ENCODE measurements around the gene GALNT8.

Gene GALNT8

GRCh38 chr12:4768341-4768740 lies 48.1 kb downstream of the GALNT8 start:
- no peaks in the 10 kb centered on the region; the same call in 1 of the 2 replicates for H3K4me1 ChIP-seq (ENCODE audit: insufficient read depth, low read length)
- H3K9ac ChIP-seq (ENCODE audit: low read depth, low read length): no peak overlapping the region
- no peaks in the 10 kb centered on the region for H3K36me3 ChIP-seq (ENCODE audit: insufficient read depth, low read length)
- no peaks in the 10 kb centered on the region for H3K79me2 ChIP-seq (ENCODE audit: insufficient read depth, low read length)
- no peaks in the 10 kb centered on the region for H4K20me1 ChIP-seq (ENCODE audit: insufficient read depth, low read length)
- DNase-seq (no peak), ATAC-seq (ENCODE audit: insufficient read depth, low read depth) (no peak)
- no peak overlapping the region for H3K4me2 ChIP-seq (ENCODE audit: insufficient read depth, low read length)
- H3K4me3 ChIP-seq (ENCODE audit: low read depth in 1 of 2, low read length in 2 of 2): no peak overlapping the region
- no peak overlapping the region for H3K27ac ChIP-seq (ENCODE audit: low read length)
- H3K27me3 ChIP-seq (ENCODE audit: insufficient read depth, low read length, poor library complexity): peaks cover 23% of the 10 kb centered on the region
- TF ChIP-seq EZH2 (IDR thresholded peaks at IDR 0.05; ENCODE audit: borderline replicate concordance, low read depth, low read length, severe bottlenecking): no peak
- no peaks in the 10 kb centered on the region for H3K9me3 ChIP-seq (ENCODE audit: insufficient read depth, low read length, severe bottlenecking)
- no peak overlapping the region for H2AFZ ChIP-seq (ENCODE audit: low read depth, low read length)

DNA sequence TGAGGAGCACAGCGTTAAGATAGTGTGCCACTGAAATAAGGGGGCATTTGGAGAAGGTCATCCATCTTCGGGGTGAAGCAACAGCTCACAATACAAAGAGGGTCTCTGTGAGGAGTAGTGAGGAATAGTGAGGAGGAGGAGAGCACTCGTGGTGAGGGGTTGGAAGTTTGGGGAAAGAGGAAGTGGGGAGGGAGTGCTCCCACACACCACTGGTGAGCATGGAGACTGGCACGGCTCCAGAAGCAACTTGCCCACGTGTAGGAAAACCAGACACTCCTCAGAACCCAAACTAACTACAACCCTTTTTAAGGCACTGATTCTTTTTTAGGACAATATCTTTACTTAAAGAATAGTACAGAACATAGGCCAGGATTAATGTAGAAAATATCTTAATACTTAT lies 48.9 kb downstream of the GALNT8 start:
- H3K4me2 ChIP-seq (ENCODE audit: insufficient read depth, low read length): no peak overlapping the region
- no peaks in the 10 kb centered on the region for H4K20me1 ChIP-seq (ENCODE audit: insufficient read depth, low read length)
- ATAC-seq (ENCODE audit: insufficient read depth, low read depth) (no peak), DNase-seq (no peak)
- no peak overlapping the region for H3K4me3 ChIP-seq (ENCODE audit: low read depth in 1 of 2, low read length in 2 of 2)
- H3K27me3 ChIP-seq (ENCODE audit: insufficient read depth, low read length, poor library complexity): peaks cover 26% of the 10 kb centered on the region
- no peaks in the 10 kb centered on the region for H3K36me3 ChIP-seq (ENCODE audit: insufficient read depth, low read length)
- H3K9me3 ChIP-seq (ENCODE audit: insufficient read depth, low read length, severe bottlenecking): no peaks in the 10 kb centered on the region
- no peaks in the 10 kb centered on the region for H3K4me1 ChIP-seq (ENCODE audit: insufficient read depth, low read length)
- no peak overlapping the region for H3K9ac ChIP-seq (ENCODE audit: low read depth, low read length)
- TF ChIP-seq, protein P1, sequence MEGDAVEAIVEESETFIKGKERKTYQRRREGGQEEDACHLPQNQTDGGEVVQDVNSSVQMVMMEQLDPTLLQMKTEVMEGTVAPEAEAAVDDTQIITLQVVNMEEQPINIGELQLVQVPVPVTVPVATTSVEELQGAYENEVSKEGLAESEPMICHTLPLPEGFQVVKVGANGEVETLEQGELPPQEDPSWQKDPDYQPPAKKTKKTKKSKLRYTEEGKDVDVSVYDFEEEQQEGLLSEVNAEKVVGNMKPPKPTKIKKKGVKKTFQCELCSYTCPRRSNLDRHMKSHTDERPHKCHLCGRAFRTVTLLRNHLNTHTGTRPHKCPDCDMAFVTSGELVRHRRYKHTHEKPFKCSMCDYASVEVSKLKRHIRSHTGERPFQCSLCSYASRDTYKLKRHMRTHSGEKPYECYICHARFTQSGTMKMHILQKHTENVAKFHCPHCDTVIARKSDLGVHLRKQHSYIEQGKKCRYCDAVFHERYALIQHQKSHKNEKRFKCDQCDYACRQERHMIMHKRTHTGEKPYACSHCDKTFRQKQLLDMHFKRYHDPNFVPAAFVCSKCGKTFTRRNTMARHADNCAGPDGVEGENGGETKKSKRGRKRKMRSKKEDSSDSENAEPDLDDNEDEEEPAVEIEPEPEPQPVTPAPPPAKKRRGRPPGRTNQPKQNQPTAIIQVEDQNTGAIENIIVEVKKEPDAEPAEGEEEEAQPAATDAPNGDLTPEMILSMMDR (IDR thresholded peaks at IDR 0.05; ENCODE audit: borderline replicate concordance, extremely low read depth, low read length, poor library complexity, severe bottlenecking): no peak
- no peak overlapping the region for H2AFZ ChIP-seq (ENCODE audit: low read depth, low read length)
- H3K79me2 ChIP-seq (ENCODE audit: insufficient read depth, low read length): no peaks in the 10 kb centered on the region
- H3K27ac ChIP-seq (ENCODE audit: low read length): no peak overlapping the region

DNA sequence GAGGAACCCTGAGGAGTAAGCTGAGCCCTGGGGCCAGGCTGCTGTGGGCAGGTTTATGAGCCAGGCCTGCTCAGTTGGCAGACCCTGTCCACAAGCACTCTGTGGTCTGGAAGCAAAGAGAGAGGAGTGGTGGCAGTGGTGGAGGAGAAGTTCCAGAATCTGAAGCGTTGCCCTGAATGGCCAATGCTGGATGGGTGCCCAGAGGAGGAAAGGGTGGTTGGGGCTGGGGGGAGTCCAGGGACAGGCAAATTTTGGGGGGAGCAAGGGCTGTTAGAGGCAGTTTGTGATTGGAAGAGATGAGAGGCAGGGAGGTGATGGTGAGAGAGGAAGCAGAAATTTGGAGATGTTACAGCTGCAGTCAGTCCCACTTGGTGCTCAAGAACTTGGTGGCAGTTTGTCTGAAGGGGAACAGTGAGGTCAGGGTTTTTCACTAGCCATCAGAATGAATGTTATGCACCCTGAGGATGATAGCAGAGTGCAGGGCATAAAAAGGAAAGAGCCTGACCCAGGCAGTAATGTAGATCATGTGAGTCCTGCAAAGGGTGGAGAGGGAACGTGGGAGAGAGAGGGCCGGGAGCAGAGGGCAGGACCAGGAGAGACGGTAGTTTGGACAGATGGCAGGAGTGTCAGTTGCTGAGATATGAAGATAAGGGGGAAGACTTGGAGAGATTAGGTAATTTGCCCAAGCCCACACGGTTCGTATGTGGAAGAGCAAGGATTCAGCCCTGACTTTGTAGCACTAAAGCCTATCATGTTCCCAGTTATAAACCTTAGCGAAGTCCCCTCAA lies 51.2 kb downstream of the GALNT8 start:
- H3K27ac ChIP-seq (ENCODE audit: low read length): no peak overlapping the region
- H3K4me2 ChIP-seq (ENCODE audit: insufficient read depth, low read length): no peak overlapping the region
- no peaks in the 10 kb centered on the region for H3K79me2 ChIP-seq (ENCODE audit: insufficient read depth, low read length)
- H3K27me3 ChIP-seq (ENCODE audit: insufficient read depth, low read length, poor library complexity): peaks cover 38% of the 10 kb centered on the region
- H3K4me3 ChIP-seq (ENCODE audit: low read depth in 1 of 2, low read length in 2 of 2): no peak overlapping the region
- no peaks in the 10 kb centered on the region for H4K20me1 ChIP-seq (ENCODE audit: insufficient read depth, low read length)
- H3K9ac ChIP-seq (ENCODE audit: low read depth, low read length): no peak overlapping the region
- no peak for DNase-seq
- H3K9me3 ChIP-seq (ENCODE audit: insufficient read depth, low read length, severe bottlenecking): no peaks in the 10 kb centered on the region
- no peaks in the 10 kb centered on the region for H3K4me1 ChIP-seq (ENCODE audit: insufficient read depth, low read length)
- no peak for ATAC-seq (ENCODE audit: insufficient read depth, low read depth)
- H3K36me3 ChIP-seq (ENCODE audit: insufficient read depth, low read length): no peaks in the 10 kb centered on the region
- TF ChIP-seq EZH2 (IDR thresholded peaks at IDR 0.05; ENCODE audit: borderline replicate concordance, low read depth, low read length, severe bottlenecking): no peak
- TF ChIP-seq, protein P1 (IDR thresholded peaks at IDR 0.05; ENCODE audit: borderline replicate concordance, extremely low read depth, low read length, poor library complexity, severe bottlenecking): no peak
- no peak overlapping the region for H2AFZ ChIP-seq (ENCODE audit: low read depth, low read length)

DNA sequence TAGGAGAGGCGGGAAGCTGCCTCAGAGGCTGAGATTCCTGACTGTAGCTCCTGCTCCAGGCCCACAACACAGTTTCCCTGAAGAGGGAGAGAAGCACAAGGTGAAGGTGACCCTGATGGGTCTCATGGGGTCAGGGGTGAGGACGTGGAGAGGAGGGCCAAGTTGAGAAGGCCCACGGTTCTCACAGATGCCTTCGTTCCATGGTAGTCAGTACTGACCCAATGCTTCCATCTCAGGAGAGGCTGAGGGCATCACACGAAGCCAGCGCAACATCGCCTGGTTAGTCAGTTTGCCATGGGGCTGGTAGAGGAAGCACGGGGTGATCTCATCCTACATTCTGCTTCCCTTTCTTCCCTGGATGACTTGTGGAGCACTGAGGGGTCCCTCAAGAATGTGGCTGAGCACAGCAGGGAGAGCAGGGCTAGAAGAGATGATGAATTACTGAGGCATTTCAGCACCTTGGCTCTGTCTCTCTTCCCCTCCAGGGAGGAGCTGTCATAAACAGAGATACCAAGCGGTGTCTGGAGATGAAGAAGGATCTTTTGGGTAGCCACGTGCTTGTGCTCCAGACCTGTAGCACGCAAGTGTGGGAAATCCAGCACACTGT lies 51.9 kb downstream of the GALNT8 start:
- no peaks in the 10 kb centered on the region for H4K20me1 ChIP-seq (ENCODE audit: insufficient read depth, low read length)
- TF ChIP-seq, protein P1 (IDR thresholded peaks at IDR 0.05; ENCODE audit: borderline replicate concordance, extremely low read depth, low read length, poor library complexity, severe bottlenecking): no peak
- no peak for TF ChIP-seq EZH2 (IDR thresholded peaks at IDR 0.05; ENCODE audit: borderline replicate concordance, low read depth, low read length, severe bottlenecking)
- no peak overlapping the region for H2AFZ ChIP-seq (ENCODE audit: low read depth, low read length)
- no peaks in the 10 kb centered on the region for H3K36me3 ChIP-seq (ENCODE audit: insufficient read depth, low read length)
- H3K4me3 ChIP-seq (ENCODE audit: low read depth in 1 of 2, low read length in 2 of 2): no peak overlapping the region
- H3K9ac ChIP-seq (ENCODE audit: low read depth, low read length): no peak overlapping the region
- DNase-seq: no peak
- H3K27ac ChIP-seq (ENCODE audit: low read length): no peak overlapping the region
- H3K27me3 ChIP-seq (ENCODE audit: insufficient read depth, low read length, poor library complexity): peaks cover 34% of the 10 kb centered on the region
- ATAC-seq (ENCODE audit: insufficient read depth, low read depth): no peak
- no peaks in the 10 kb centered on the region for H3K79me2 ChIP-seq (ENCODE audit: insufficient read depth, low read length)
- no peak overlapping the region for H3K4me2 ChIP-seq (ENCODE audit: insufficient read depth, low read length)
- H3K4me1 ChIP-seq (ENCODE audit: insufficient read depth, low read length): no peaks in the 10 kb centered on the region
- no peaks in the 10 kb centered on the region for H3K9me3 ChIP-seq (ENCODE audit: insufficient read depth, low read length, severe bottlenecking)

All from DND-41 (cell line).